OCI-M1 (cell line): Measurements from ENCODE around the gene FBXO21.
"Not testable (repeated sequence)": the region's sequence is repeated elsewhere in the genome, so short reads cannot be mapped to it uniquely, and the experiment has no call there.

Experiments used
- DNase-seq: peaks from one replicate; lab custom pipeline; 2025; lab: John Stamatoyannopoulos, UW

Gene FBXO21

GRCh38 chr12:117202033-117202432, 11.8 kb upstream of the FBXO21 start:
- DNase-seq, result no peak

GRCh38 chr12:117199956-117200744, 9.9 kb upstream of the FBXO21 start:
- DNase-seq, result not testable (repeated sequence)

- not testable (repeated sequence) for DNase-seq
Observed at GRCh38 chr12:117196334-117196733, 6.1 kb upstream of the FBXO21 start.

- DNase-seq, result not testable (repeated sequence)
Observed at GRCh38 chr12:117195027-117195426, 4.8 kb upstream of the FBXO21 start.

- DNase-seq, result no peak
Observed at GRCh38 chr12:117193903-117194302, 3.6 kb upstream of the FBXO21 start.

- not testable (repeated sequence) for DNase-seq
Observed at GRCh38 chr12:117192581-117192980, 2.3 kb upstream of the FBXO21 start.

- DNase-seq, result peak; percentile 21
Observed at GRCh38 chr12:117192057-117192456, 1.8 kb upstream of the FBXO21 start.

- peak; percentile 43 for DNase-seq
Observed at GRCh38 chr12:117189725-117190209, 503 bp downstream of the FBXO21 start.

- DNase-seq, result no peak
Observed at GRCh38 chr12:117188961-117189724, 1.1 kb downstream of the FBXO21 start.

- no peak for DNase-seq
Observed at GRCh38 chr12:117188121-117188665, 2.1 kb downstream of the FBXO21 start.

- no peak for DNase-seq
Observed at GRCh38 chr12:117187421-117187820, 2.8 kb downstream of the FBXO21 start.

- no peak for DNase-seq
Observed at GRCh38 chr12:117182866-117183265, 7.4 kb downstream of the FBXO21 start.

- not testable (repeated sequence) for DNase-seq
Observed at GRCh38 chr12:117181468-117181843, 8.8 kb downstream of the FBXO21 start.

GRCh38 chr12:117180758-117181467, 9.4 kb downstream of the FBXO21 start:
- DNase-seq, result no peak

GRCh38 chr12:117178745-117179144, 11.5 kb downstream of the FBXO21 start:
- no peak for DNase-seq

GRCh38 chr12:117178301-117178700, 12.0 kb downstream of the FBXO21 start:
- DNase-seq, result no peak

GRCh38 chr12:117172168-117172567, 18.1 kb downstream of the FBXO21 start:
- no peak for DNase-seq

GRCh38 chr12:117171499-117172162, 18.6 kb downstream of the FBXO21 start:
- DNase-seq, result no peak

GRCh38 chr12:117169548-117169947, 20.7 kb downstream of the FBXO21 start:
- no peak for DNase-seq

GRCh38 chr12:117168976-117169375, 21.3 kb downstream of the FBXO21 start:
- DNase-seq, result no peak

- DNase-seq, result no peak
Observed at GRCh38 chr12:117167769-117168168, 22.5 kb downstream of the FBXO21 start.

- no peak for DNase-seq
Observed at GRCh38 chr12:117166107-117166506, 24.2 kb downstream of the FBXO21 start.
